BE2C (cell line): Measurements from ENCODE around the gene TMEM145.

Experiments used
- DNase-seq: peaks from one replicate; pipeline ENCODE4 v3.0.0-alpha.2; 2020
- H3K27me3 ChIP-seq: fragments of 250-450 bp; sonication (Bioruptor Pico); 2 replicates; pipeline ENCODE4 v1.5.1; 2020; ENCODE audit warnings: mild to moderate bottlenecking
- H3K36me3 ChIP-seq: fragments of 250-450 bp; sonication (Bioruptor Pico); 2 replicates; pipeline ENCODE4 v1.5.1; 2020; ENCODE audit warnings: mild to moderate bottlenecking
- H3K4me1 ChIP-seq: fragments of 250-450 bp; sonication (Bioruptor Pico); 2 replicates; pipeline ENCODE4 v1.5.1; 2020
- H3K4me3 ChIP-seq: 2 replicates; pipeline ENCODE4 v1.5.1; 2011; ENCODE audit warnings: low read depth, low read length
- H3K9me3 ChIP-seq: fragments of 250-450 bp; sonication (Bioruptor Pico); 2 replicates; pipeline ENCODE4 v1.5.1; 2020
- TF ChIP-seq, protein P1 (sequence below): IDR thresholded peaks from 2 replicates; pipeline ENCODE4 v1.5.1; 2012; ENCODE audit warnings: mild to moderate bottlenecking, low read depth, low read length

The TMEM145 gene

GRCh38 chr19:42370068-42370520, 57.0 kb downstream of the TMEM145 start:
- Histone ChIP-seq H3K27me3 (no peaks in the 10 kb centered on the region), H3K4me1 (no peaks in the 10 kb centered on the region), H3K36me3 (peaks cover 3% of the 10 kb centered on the region), H3K4me3 (no peak overlapping the region), H3K9me3 (no peaks in the 10 kb centered on the region)
- DNase-seq = no peak
- TF ChIP-seq, protein P1, sequence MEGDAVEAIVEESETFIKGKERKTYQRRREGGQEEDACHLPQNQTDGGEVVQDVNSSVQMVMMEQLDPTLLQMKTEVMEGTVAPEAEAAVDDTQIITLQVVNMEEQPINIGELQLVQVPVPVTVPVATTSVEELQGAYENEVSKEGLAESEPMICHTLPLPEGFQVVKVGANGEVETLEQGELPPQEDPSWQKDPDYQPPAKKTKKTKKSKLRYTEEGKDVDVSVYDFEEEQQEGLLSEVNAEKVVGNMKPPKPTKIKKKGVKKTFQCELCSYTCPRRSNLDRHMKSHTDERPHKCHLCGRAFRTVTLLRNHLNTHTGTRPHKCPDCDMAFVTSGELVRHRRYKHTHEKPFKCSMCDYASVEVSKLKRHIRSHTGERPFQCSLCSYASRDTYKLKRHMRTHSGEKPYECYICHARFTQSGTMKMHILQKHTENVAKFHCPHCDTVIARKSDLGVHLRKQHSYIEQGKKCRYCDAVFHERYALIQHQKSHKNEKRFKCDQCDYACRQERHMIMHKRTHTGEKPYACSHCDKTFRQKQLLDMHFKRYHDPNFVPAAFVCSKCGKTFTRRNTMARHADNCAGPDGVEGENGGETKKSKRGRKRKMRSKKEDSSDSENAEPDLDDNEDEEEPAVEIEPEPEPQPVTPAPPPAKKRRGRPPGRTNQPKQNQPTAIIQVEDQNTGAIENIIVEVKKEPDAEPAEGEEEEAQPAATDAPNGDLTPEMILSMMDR = no peak

DNA sequence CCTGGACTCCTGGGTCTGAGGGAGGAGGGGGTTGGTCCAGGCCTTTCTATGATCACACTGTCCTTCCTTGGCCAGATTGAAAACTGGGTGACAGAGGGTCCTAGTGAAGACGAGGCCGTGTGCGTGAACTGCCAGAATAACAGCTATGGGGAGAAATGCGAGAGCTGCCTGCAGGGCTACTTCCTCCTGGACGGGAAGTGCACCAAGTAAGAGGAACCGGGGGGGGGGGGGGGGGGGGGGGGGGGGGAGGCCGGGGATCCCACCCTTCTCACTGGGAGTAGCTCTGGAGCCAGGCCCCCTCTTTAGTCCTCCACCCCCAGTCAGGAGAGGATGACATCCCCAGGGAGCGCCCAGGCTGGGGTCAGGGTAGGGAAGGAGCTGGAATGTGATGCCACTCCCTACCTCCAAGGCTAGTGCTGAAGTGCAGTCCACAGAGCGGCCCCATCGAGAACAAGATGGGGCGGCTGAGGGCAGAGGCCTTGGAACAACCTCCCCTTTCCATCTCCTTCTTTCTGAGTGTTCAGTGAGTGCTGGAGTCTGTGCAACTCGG, 57.6 kb downstream of the TMEM145 start:
- Histone ChIP-seq H3K36me3 (peaks cover 3% of the 10 kb centered on the region), H3K9me3 (no peaks in the 10 kb centered on the region), H3K4me3 (no peak overlapping the region), H3K4me1 (no peaks in the 10 kb centered on the region), H3K27me3 (no peaks in the 10 kb centered on the region)
- TF ChIP-seq, protein P1 = no peak
- DNase-seq = no peak
